ENCODE results near the gene RHBDL2.

DNA sequence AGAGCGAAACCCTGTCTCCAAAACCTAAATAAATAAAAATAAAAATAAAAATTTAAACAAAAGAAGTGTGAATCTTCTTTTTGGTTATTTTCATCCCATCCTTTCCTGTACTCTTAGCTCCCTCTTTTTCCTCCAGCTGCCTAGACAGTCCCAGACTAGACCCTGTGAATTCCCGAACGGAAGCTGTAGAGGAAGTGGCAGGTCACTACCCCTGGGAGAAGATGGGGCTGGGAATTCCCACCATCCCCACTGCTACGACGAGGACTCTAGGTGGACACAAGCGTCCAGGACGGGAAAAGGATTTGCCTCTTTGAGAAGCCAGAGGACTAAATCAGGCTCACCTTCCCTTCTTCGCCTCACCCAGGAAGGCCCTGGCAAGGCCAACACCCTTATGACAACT, 12.6 kb downstream of the RHBDL2 start:
- TF ChIP-seq, protein P1, sequence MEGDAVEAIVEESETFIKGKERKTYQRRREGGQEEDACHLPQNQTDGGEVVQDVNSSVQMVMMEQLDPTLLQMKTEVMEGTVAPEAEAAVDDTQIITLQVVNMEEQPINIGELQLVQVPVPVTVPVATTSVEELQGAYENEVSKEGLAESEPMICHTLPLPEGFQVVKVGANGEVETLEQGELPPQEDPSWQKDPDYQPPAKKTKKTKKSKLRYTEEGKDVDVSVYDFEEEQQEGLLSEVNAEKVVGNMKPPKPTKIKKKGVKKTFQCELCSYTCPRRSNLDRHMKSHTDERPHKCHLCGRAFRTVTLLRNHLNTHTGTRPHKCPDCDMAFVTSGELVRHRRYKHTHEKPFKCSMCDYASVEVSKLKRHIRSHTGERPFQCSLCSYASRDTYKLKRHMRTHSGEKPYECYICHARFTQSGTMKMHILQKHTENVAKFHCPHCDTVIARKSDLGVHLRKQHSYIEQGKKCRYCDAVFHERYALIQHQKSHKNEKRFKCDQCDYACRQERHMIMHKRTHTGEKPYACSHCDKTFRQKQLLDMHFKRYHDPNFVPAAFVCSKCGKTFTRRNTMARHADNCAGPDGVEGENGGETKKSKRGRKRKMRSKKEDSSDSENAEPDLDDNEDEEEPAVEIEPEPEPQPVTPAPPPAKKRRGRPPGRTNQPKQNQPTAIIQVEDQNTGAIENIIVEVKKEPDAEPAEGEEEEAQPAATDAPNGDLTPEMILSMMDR (IDR thresholded peaks at IDR 0.05 in 2 of 3, conservative IDR thresholded peaks at IDR 0.05 in 1 of 3; ENCODE audit: borderline replicate concordance in 1 of 3, insufficient read depth in 1 of 3, low read depth in 2 of 3, low read length in 2 of 3): no peak
- no peak for TF ChIP-seq EZH2 (IDR thresholded peaks at IDR 0.05)
- no peak for TF ChIP-seq POLR2A (IDR thresholded peaks at IDR 0.05; ENCODE audit: borderline replicate concordance, extremely low read depth, insufficient read depth, insufficient read length)
